GM23338 (cell line): Measurements from ENCODE around the gene KAZN. TPM values are rescaled to one million over a fixed set of nuclear protein-coding genes. Genes with fewer than 3 reads are reported as not detected.

Source experiments
- ATAC-seq: fragments of 200-7000 bp; cut with Tn5 transposase; 3 replicates; pipeline ENCODE4 v1.9.1; 2020
- DNase-seq: peaks from one replicate; pipeline ENCODE4 v3.0.0-alpha.2; 2015; ENCODE audit warnings: low spot score
- H2AFZ ChIP-seq: fragments of 200-600 bp; sonication (generic); 2 replicates; pipeline ENCODE4 v1.8.0; 2016; ENCODE audit warnings: antibody characterized with exemption, mild to moderate bottlenecking, moderate library complexity
- H3F3A ChIP-seq: fragments of 200-600 bp; sonication (generic); replicated peaks from 2 replicates; pipeline ENCODE4 v1.8.0; 2017; ENCODE audit warnings: antibody characterized with exemption, mixed run types, low read depth
- H3K27ac ChIP-seq: fragments of 200-600 bp; sonication (generic); 2 replicates; pipeline ENCODE4 v1.6.1; 2016; ENCODE audit warnings: low read depth
- H3K27me3 ChIP-seq: fragments of 200-600 bp; sonication (generic); 2 replicates; pipeline ENCODE4 v1.8.0; 2016; ENCODE audit warnings: mild to moderate bottlenecking, mixed run types, moderate library complexity; ENCODE audit not compliant: insufficient read depth
- H3K36me3 ChIP-seq: fragments of 200-600 bp; sonication (generic); 2 replicates; pipeline ENCODE4 v1.8.0; 2016; ENCODE audit warnings: mild to moderate bottlenecking; ENCODE audit not compliant: insufficient read depth
- H3K4me1 ChIP-seq: fragments of 200-600 bp; sonication (generic); 2 replicates; pipeline ENCODE4 v1.8.0; 2016; ENCODE audit warnings: mild to moderate bottlenecking, moderate library complexity; ENCODE audit not compliant: insufficient read depth
- H3K4me2 ChIP-seq: fragments of 200-600 bp; sonication (generic); 2 replicates; pipeline ENCODE4 v1.7.1; 2017; ENCODE audit warnings: mixed run types
- H3K4me3 ChIP-seq: fragments of 200-600 bp; sonication (generic); 2 replicates; pipeline ENCODE4 v1.6.1; 2016; ENCODE audit warnings: mixed run types
- H3K79me2 ChIP-seq: fragments of 200-600 bp; sonication (generic); replicated peaks from 2 replicates; pipeline ENCODE4 v1.8.0; 2017; ENCODE audit warnings: mild to moderate bottlenecking; ENCODE audit not compliant: insufficient read depth
- H3K9me2 ChIP-seq: fragments of 200-600 bp; sonication (generic); 2 replicates; pipeline ENCODE4 v1.8.0; 2017; ENCODE audit not compliant: insufficient read depth
- H4K20me1 ChIP-seq: fragments of 200-600 bp; sonication (generic); replicated peaks from 2 replicates; pipeline ENCODE4 v1.8.0; 2017; ENCODE audit warnings: mild to moderate bottlenecking; ENCODE audit not compliant: insufficient read depth
- H3K27ac Mint-ChIP-seq: 2 replicates; pipeline ENCODE4 v1.8.0; 2020; ENCODE audit warnings: inconsistent platforms, mild to moderate bottlenecking, moderate library complexity, mixed read lengths
- H3K27me3 Mint-ChIP-seq: 3 replicates; pipeline ENCODE4 v1.8.0; 2022; ENCODE audit warnings: low read depth, mild to moderate bottlenecking, moderate library complexity, mixed read lengths, inconsistent platforms; ENCODE audit not compliant: insufficient read depth, poor library complexity
- H3K36me3 Mint-ChIP-seq: 3 replicates; pipeline ENCODE4 v1.8.0; 2021; ENCODE audit warnings: low read depth, mild to moderate bottlenecking, inconsistent platforms, moderate library complexity, mixed read lengths
- H3K4me1 Mint-ChIP-seq: 3 replicates; pipeline ENCODE4 v1.8.0; 2020; ENCODE audit warnings: mild to moderate bottlenecking, inconsistent platforms, mixed read lengths
- H3K4me3 Mint-ChIP-seq: 3 replicates; pipeline ENCODE4 v1.8.0; 2021; ENCODE audit warnings: moderate library complexity, mild to moderate bottlenecking, inconsistent platforms, mixed read lengths
- H3K9me3 Mint-ChIP-seq: 3 replicates; pipeline ENCODE4 v1.8.0; 2020; ENCODE audit warnings: moderate library complexity, mild to moderate bottlenecking, inconsistent platforms, mixed read lengths
- CREB1 ChIP-seq: fragments of 250-450 bp; sonication (Bioruptor Pico); IDR thresholded peaks from 2 replicates; pipeline ENCODE4 v1.5.0; 2020; ENCODE audit warnings: low read depth, mild to moderate bottlenecking, moderate library complexity
- CTCF ChIP-seq, 2 experiments: fragments of 200-600 bp in 1 of 2; sonication (generic) in 1 of 2; conservative IDR thresholded peaks; 2 replicates each; pipeline versions ENCODE4 v1.5.1 to v1.6.1; 2016 to 2017; ENCODE audit warnings: antibody characterized with exemption in 2 of 2, low read depth in 2 of 2, mild to moderate bottlenecking in 2 of 2, moderate library complexity in 1 of 2
- EZH2phosphoT487 ChIP-seq: fragments of 200-600 bp; sonication (generic); IDR thresholded peaks from one replicate; pipeline ENCODE4 v1.8.1; 2018; ENCODE audit warnings: antibody characterized with exemption; ENCODE audit not compliant: unreplicated experiment
- POLR2AphosphoS5 ChIP-seq: IDR thresholded peaks from 2 replicates; pipeline ENCODE4 v1.6.1; 2016; ENCODE audit warnings: antibody characterized with exemption, low read depth
- STAT1 ChIP-seq: IDR thresholded peaks from one replicate; pipeline ENCODE4 v1.6.1; 2016; ENCODE audit warnings: antibody characterized with exemption; ENCODE audit not compliant: unreplicated experiment
- ZNF114 ChIP-seq: fragments of 250-450 bp; sonication (Bioruptor Pico); IDR thresholded peaks from 2 replicates; pipeline ENCODE4 v1.5.0; 2020; ENCODE audit warnings: mild to moderate bottlenecking, moderate library complexity
- ZNF331 ChIP-seq: fragments of 250-450 bp; sonication (Bioruptor Pico); IDR thresholded peaks from 2 replicates; pipeline ENCODE4 v1.5.0; 2020; ENCODE audit warnings: low read depth, mild to moderate bottlenecking, moderate library complexity
- ZNF462 ChIP-seq: fragments of 250-450 bp; sonication (Bioruptor Pico); IDR thresholded peaks from 2 replicates; pipeline ENCODE4 v1.5.0; 2020; ENCODE audit warnings: mild to moderate bottlenecking, moderate library complexity
- polyA plus RNA-seq: library from polyadenylated mRNA; unstranded; fragments of >200 nt; fragmentation: Nextera tagmentation; extraction: Ambion mirVana; gene quantifications from 2 replicates; pipeline ENCODE4 v1.2.1, GENCODE V29; 2016
- total RNA-seq: library from RNA; depleted of rRNA; stranded (reverse); fragments of >200 nt; shearing (Covaris generic); gene quantifications from 2 replicates; pipeline ENCODE4 v1.2.3, GENCODE V29; 2014
- TF ChIP-seq, protein P1 (sequence below): IDR thresholded peaks from one replicate; pipeline ENCODE4 v1.6.1; 2018; ENCODE audit warnings: antibody characterized with exemption; ENCODE audit not compliant: unreplicated experiment
- TF ChIP-seq, protein P2 (sequence below): IDR thresholded peaks from 2 replicates; pipeline ENCODE4 v1.6.1; 2016; ENCODE audit warnings: antibody characterized with exemption

Gene KAZN
- total and polyA plus RNA-seq, 2 experiments from 2014 or later: 9.9 to 15.0 TPM

DNA sequence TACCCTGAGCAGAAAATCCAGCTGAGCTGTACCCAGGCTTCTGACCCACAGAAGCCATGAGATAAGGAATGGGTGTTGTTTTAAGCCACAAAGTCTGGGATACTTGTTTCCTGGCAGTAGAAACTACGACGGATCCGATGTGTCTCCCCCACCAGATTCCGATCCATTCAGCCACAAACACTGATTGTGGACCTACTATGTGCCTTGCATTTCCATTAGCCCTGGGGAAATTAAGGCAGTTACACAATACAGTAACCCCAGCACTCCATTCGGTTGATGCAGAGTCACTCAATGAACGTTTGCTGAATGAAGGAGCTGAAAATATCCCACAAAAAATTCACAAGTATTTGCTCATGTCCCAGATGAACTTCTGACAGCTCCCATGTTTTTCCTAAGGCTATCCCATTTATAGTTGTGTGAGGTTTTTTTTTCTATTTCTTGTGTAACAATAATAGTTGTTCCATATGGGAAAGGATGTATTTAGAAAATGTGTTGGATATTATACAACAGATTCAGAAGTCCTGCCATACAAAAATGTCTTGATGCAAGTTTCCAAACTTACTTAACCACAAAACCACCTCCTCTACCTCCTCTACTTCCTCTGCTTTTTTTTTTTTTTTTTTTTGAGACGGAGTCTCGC, 29.6 kb upstream of the KAZN start (continued):
- TF ChIP-seq, protein P1, sequence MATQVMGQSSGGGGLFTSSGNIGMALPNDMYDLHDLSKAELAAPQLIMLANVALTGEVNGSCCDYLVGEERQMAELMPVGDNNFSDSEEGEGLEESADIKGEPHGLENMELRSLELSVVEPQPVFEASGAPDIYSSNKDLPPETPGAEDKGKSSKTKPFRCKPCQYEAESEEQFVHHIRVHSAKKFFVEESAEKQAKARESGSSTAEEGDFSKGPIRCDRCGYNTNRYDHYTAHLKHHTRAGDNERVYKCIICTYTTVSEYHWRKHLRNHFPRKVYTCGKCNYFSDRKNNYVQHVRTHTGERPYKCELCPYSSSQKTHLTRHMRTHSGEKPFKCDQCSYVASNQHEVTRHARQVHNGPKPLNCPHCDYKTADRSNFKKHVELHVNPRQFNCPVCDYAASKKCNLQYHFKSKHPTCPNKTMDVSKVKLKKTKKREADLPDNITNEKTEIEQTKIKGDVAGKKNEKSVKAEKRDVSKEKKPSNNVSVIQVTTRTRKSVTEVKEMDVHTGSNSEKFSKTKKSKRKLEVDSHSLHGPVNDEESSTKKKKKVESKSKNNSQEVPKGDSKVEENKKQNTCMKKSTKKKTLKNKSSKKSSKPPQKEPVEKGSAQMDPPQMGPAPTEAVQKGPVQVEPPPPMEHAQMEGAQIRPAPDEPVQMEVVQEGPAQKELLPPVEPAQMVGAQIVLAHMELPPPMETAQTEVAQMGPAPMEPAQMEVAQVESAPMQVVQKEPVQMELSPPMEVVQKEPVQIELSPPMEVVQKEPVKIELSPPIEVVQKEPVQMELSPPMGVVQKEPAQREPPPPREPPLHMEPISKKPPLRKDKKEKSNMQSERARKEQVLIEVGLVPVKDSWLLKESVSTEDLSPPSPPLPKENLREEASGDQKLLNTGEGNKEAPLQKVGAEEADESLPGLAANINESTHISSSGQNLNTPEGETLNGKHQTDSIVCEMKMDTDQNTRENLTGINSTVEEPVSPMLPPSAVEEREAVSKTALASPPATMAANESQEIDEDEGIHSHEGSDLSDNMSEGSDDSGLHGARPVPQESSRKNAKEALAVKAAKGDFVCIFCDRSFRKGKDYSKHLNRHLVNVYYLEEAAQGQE: no peak
- TF ChIP-seq STAT1 (no peak), ZNF331 (CRISPR knock-in tag) (no peak), EZH2phosphoT487 (no peak)
- TF ChIP-seq, protein P2, sequence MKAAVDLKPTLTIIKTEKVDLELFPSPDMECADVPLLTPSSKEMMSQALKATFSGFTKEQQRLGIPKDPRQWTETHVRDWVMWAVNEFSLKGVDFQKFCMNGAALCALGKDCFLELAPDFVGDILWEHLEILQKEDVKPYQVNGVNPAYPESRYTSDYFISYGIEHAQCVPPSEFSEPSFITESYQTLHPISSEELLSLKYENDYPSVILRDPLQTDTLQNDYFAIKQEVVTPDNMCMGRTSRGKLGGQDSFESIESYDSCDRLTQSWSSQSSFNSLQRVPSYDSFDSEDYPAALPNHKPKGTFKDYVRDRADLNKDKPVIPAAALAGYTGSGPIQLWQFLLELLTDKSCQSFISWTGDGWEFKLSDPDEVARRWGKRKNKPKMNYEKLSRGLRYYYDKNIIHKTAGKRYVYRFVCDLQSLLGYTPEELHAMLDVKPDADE: no peak

GRCh38 chr1:14570514-14570913, 28.0 kb upstream of the KAZN start:
- Histone ChIP-seq H3K9me2 (0 out of 2 replicates have a peak, but pooled peaks cover 6% of the 10 kb centered on the region), H3K4me2 (no peak overlapping the region), H3K36me3 (no peaks in the 10 kb centered on the region), H3K27ac (no peak overlapping the region), H3K27me3 (no peaks in the 10 kb centered on the region), H3K4me3 (no peak overlapping the region), H3F3A (0 out of 2 replicates have a peak, but pooled peaks cover 3% of the 10 kb centered on the region), H3K4me1 (no peaks in the 10 kb centered on the region), H3K79me2 (no peaks in the 10 kb centered on the region), H2AFZ (no peak overlapping the region), H4K20me1 (no peaks in the 10 kb centered on the region)
- H3K4me3 Mint-ChIP-seq: no peak overlapping the region
- peaks cover 16% of the 10 kb centered on the region for H3K9me3 Mint-ChIP-seq
- H3K27me3 Mint-ChIP-seq: peaks cover 5% of the 10 kb centered on the region
- ATAC-seq (no peak), DNase-seq (no peak)
- no peak overlapping the region for H3K27ac Mint-ChIP-seq
- H3K4me1 Mint-ChIP-seq: peaks cover 4% of the 10 kb centered on the region; the same call in 2 of the 3 replicates
- H3K36me3 Mint-ChIP-seq: peaks cover 4% of the 10 kb centered on the region; the same call in 1 of the 3 replicates
- TF ChIP-seq STAT1 (no peak), ZNF462 (CRISPR knock-in tag) (no peak), CTCF (conservative IDR thresholded peaks at IDR 0.05; ENCODE audit: low read depth in 2 of 2) (no peak), CREB1 (no peak), POLR2AphosphoS5 (no peak), ZNF114 (CRISPR knock-in tag) (no peak)
- TF ChIP-seq, protein P2: no peak
